GM12875 (cell line): Measurements from ENCODE around the gene BRICD5.

Source experiments
- H3K4me3 ChIP-seq: one replicate; pipeline ENCODE4 v1.5.1; 2011; ENCODE audit warnings: low read depth, low read length, control low read depth
- TF ChIP-seq, protein P1 (sequence below): IDR thresholded peaks from 2 replicates; pipeline ENCODE4 v1.5.1; 2011; ENCODE audit warnings: low read depth, mild to moderate bottlenecking, control low read depth, inconsistent platforms, low read length, moderate library complexity, borderline replicate concordance; ENCODE audit not compliant: insufficient read depth

The BRICD5 gene

GRCh38 chr16:2174396-2175131, 36.1 kb downstream of the BRICD5 start:
- H3K4me3 ChIP-seq: no peak overlapping the region
- TF ChIP-seq, protein P1, sequence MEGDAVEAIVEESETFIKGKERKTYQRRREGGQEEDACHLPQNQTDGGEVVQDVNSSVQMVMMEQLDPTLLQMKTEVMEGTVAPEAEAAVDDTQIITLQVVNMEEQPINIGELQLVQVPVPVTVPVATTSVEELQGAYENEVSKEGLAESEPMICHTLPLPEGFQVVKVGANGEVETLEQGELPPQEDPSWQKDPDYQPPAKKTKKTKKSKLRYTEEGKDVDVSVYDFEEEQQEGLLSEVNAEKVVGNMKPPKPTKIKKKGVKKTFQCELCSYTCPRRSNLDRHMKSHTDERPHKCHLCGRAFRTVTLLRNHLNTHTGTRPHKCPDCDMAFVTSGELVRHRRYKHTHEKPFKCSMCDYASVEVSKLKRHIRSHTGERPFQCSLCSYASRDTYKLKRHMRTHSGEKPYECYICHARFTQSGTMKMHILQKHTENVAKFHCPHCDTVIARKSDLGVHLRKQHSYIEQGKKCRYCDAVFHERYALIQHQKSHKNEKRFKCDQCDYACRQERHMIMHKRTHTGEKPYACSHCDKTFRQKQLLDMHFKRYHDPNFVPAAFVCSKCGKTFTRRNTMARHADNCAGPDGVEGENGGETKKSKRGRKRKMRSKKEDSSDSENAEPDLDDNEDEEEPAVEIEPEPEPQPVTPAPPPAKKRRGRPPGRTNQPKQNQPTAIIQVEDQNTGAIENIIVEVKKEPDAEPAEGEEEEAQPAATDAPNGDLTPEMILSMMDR: no peak

DNA sequence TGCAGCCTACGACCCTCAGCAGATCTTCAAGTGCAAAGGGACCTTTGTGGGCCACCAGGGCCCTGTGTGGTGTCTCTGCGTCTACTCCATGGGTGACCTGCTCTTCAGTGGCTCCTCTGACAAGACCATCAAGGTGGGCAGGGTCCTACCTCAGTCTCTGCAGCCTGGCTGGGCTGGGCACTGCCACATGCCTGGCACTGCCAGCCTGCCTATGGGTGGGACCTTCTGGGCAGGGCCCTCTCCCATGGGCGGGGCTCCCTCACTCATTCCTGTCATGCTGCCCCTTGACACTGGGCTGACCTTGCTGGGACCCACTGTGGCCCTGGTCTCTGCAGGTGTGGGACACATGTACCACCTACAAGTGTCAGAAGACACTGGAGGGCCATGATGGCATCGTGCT, 36.7 kb downstream of the BRICD5 start:
- no peak overlapping the region for H3K4me3 ChIP-seq
- TF ChIP-seq, protein P1: no peak

- TF ChIP-seq, protein P1: no peak
- no peak overlapping the region for H3K4me3 ChIP-seq
Measured at GRCh38 chr16:2173366-2173765, 37.3 kb downstream of the BRICD5 start.

DNA sequence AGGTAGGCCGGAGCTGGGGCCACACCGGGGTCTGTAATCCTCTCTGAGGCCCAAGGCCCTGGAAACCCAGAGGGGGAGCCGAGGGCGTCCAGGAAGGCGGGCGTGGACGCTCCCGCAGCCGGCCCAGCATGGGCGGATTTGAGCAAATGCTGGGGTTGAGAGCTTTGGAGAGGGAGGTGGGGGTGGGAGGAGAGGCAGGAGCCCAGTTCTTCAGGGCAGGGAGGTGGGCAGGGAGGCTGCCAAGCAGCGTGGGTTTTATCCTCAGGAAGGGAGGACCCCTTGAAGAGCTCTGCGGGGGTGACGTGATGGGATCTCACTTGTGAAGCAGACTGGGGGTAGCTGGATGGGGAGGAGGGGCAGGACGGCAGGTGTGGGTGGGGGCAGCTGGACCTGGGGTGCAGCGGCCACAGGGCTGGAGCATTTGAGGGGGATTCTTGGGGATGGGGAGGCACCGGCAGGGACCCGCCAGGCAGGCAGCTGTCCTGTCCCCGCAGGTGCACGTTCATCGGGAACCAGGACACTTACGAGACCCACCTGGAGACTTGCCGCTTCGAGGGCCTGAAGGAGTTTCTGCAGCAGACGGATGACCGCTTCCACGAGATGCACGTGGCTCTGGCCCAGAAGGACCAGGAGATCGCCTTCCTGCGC, 37.9 kb downstream of the BRICD5 start:
- TF ChIP-seq, protein P1: no peak
- H3K4me3 ChIP-seq: no peak overlapping the region

- H3K4me3 ChIP-seq: no peak overlapping the region
- TF ChIP-seq, protein P1: no peak
Measured at GRCh38 chr16:2171601-2172178, 39.0 kb downstream of the BRICD5 start.

DNA sequence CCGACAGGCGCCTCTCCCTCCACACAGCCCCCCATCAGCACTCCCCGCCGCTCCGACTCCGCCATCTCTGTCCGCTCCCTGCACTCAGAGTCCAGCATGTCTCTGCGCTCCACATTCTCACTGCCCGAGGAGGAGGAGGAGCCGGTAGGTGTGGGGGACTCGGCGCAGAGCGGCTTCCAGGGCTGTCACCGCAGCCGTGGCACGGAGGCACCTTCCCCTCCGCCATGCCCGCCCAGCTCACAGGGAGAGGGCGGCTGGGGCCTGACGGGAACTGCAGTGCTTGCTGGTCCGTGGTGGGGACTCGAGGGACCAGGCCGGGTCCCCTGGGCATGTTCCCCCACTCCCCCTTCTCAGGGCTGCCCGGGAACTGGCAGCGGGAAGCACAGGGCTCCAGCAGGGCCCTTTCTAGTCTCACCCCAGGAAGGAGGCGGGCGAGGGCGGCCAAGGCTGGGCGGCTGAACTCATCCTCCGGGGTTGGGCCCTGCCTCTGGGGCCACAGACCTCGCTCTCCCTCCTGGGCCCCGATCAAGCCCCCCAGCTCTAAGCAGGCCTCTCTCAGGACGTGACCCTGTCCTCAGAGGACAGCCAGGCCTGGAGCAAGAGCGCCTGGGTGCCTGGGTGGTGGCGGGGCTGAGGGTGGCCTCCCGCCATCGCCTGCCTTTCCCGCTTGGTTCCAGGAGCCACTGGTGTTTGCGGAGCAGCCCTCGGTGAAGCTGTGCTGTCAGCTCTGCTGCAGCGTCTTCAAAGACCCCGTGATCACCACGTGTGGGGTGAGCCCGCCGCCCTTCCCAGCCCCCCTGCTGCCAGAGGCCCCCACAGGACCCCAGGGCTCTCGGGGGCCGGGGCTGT, 39.9 kb downstream of the BRICD5 start:
- TF ChIP-seq, protein P1: no peak
- H3K4me3 ChIP-seq: no peak overlapping the region
